Retina (tissue), 1 donor: Measurements from ENCODE around the gene CACNA1A.
"Not testable (repeated sequence)": the region's sequence is repeated elsewhere in the genome, so short reads cannot be mapped to it uniquely, and the experiment has no call there.

Experiments
- DNase-seq: peaks from one replicate; pipeline ENCODE4 v3.0.0-alpha.2; 2016

The CACNA1A gene

DNA sequence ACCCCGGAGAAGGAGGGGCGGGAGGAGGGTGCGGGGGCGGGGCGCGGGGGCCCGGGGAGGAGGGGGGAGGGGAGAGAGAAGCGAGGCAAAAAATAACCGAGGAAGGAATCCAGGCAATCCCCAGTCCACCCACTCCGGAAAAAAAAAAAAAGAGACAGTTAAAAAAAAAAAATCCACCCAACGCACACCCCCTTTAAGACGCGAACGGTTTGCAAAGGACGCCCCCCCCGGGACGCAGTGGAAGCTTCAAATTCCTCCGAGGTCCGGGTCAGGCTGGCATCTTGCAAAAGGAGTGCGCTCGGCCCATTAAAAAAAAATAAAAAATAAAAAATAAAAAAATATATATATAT, at the start of gene CACNA1A:
Gene CACNA1A (minus strand): TSS at position 9 of the 350 bp plus-strand sequence. CDS start 255 bp downstream, outside the sequence.
- peak; percentile 57 for DNase-seq

DNA sequence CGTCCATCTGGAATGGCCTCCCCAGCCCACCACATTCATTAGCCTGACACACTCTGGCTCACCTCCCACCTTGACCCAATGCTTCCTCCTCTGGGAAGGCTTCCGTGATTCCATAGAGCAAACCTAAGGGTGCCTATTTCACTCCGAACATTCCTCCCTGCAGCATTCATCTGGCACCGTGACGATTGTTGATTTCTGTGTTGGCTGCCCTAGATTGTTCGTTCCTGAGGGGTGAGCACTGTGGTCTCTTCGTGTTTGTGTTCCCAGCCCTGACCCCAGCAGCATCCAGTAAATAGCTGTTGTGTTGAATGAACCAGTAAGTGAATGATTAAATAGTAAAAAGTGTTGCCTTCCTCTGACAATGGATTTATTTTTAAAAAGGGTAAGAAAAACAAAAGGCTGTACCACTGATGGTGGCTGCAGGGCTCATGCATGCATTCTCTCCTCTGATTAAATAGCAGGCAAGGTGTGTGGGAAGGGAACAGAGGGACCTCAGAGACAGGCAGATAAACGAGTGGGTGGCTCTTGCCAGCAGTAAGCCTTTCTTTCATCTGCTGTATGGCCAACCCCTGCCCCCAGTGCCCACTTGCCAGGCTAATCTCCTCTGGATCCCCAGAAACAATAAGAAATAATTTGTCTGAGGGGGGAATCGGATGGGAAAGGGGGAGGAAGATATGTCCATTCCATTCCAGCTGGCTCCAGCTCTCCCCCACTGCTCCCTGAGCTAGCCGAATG, 48.4 kb upstream of the CACNA1A start:
- no peak for DNase-seq

DNA sequence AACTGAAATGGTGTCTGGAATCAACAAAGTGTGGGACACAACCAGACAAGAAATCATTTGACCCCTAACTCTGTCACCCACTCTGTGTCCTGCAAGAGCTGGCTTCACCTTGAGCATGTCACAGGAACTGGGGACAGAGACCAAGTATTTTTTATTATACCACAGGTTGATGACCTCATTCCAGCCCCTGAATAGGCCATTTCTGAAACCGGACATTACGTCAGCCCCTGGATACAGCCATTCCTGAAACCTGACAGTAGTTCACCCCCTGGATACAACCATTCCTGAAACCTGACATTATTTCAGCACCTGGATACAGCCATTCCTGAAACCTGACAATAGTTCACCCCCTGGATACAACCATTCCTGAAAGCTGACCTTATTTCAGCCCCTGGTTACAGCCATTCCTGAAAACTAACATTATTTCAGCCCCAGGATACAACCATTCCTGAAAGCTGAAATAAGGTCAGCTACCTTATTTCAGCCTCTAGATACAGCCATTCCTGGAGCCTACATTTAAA, 47.7 kb upstream of the CACNA1A start:
- DNase-seq = no peak

DNA sequence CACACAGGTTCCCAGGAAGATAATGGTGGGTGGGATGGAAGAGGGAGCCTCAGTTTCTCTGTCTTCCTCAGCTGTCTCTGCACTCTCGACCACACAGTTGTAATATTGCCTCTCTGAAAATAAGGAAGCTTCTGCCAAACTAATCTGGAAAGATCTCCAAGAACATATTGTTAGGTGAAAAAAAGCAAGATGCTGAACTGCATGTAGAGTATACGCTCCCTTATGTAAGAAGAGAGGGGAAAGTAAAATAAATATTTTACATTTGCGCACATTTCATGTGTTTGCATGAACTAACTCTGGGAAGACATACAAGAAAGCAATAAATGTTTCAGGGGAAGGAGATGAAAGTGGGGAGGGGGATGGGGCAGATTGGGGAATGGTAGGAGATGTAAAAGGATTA, 41.9 kb upstream of the CACNA1A start:
- no peak for DNase-seq

DNA sequence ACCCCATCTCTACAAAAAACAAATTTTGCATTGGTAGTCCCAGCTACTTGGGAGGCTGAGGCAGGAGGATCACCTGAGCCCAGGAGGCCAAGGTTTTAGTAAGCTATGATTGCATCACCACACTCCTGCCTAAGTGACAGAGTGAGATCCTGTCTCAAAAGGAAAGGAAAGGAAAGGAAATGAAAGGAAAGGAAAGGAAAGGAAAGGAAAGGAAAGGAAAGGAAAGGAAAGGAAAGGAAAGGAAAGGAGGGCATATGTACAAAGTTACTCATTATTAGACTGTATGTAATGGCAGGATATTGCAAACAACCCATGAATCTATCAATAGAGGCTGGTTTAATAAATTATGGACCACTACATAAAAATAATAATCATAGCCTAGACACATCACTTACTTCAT, 40.8 kb upstream of the CACNA1A start:
- no peak for DNase-seq

DNA sequence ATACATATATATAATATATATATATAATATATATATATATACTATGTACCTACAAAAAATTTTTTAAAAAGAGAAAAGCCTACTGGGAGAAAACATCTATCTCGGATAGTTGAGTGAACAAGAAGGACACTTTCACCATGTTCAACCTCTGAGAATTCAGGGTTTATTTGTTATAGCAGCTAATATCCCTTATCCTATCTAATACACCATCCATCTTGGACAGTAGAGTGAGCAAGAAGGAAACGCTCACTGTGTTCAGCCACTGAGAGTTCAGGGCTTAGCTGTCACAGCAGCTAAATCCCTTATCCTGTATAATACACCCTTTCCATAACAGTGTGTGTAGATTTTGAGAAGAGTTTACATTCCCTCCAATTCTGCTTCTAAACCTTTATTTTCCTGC, 38.1 kb upstream of the CACNA1A start:
- no peak for DNase-seq

DNA sequence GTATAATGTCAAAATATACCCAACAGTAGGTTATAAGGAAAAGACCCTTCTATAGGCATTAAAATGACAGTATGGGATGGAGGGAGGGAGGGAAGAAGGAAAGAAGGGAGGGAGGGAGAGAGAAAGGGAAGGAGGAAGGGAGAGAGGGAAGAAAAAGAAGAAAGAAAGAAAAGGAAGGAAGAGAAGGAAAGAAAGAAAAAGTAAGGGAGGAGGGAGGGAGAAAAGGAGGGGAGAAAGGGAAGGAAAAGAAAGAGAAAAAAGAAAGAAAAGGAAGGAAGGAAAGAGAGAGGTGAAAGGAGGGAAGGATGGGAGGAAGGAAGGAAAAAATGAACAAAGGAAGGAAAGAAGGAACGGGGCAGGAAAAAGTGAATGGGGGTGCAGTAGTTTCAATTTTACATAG, 35.3 kb upstream of the CACNA1A start:
- no peak for DNase-seq

DNA sequence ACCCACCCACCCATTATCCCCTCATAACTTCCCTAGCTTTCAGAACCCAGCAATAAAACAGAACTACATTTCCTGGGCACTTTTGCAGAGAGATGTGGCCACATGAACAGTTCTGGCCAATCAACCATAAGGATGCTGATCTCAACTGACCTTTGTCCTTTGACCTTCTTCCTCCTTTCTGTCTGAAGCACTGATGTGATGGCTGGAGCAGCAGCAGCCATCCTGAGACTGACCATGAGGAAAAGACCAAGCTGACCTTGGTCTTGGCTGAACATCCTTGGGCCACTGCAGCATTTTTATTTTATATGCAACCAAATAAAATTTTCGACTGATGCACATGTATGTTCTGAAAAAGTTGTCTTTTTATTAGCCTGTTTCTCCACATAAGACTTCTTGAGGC, 33.1 kb upstream of the CACNA1A start:
- no peak for DNase-seq

DNA sequence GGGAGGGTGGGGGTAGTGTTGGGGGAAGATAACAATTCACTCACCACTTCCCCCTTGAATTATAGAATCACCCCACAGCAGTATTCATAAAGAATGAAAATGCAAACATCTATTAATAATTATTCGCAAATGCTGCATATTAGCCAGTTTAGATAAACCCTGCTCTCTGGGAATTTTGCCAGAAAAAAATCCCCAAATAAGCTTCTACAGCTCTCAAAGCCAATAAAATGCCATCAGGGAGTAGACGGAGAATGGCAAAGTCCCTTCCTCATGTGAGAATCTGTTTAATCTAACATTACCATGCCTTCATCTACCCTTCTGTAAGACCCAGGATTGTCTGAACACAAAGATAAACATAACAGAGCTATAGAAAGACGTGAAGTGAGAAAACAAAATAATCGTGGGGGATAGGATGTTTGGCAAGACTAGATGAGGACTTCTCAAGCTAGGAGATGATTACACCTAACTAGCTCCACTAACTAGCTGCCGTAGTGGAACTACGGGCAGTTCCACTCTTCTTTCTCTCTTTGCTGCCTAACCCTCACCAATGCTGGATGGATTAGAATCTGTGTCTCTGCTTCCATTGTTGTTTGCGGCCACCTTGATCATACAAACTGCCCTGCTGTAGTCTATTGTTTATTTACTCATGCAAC, 32.4 kb upstream of the CACNA1A start:
- no peak for DNase-seq

DNA sequence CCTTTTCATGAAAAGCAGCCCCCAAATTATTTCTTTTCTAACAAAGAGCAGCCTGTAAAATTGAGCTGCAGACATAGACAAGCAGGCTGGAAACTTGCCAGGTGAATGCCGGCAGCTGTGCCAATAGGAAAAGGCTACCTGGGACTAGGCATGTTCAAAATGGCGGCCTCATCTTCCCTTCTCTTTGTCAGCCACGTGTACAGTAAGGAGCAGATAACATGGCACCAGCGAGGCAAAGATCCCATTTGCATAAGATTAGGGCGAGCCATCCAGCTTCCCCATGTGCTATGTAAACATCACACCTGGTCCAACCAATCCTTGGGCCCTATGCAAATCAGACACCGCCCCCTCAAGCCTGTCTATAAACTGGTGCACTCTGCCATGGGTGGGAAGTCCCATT, 31.2 kb upstream of the CACNA1A start:
- DNase-seq = no peak

DNA sequence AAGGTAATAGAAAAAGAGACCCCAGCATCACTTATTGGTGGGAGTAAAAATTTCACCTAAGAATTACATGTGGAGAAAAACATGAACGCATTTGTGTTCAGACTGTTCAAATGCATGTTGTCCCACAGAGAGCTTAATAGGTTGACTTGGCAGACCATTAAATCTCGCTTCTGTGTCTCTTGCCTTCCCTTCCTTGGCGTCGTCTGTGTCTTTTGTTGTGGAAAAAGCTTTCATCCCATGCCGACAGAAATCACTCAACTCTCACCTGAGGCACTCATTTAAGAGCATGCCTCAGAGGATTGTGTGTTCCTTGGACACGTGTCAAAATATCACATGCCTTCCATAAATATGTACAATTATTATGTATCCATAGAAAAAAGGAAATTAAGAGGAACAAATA, 24.4 kb upstream of the CACNA1A start:
- DNase-seq = peak; percentile 27

DNA sequence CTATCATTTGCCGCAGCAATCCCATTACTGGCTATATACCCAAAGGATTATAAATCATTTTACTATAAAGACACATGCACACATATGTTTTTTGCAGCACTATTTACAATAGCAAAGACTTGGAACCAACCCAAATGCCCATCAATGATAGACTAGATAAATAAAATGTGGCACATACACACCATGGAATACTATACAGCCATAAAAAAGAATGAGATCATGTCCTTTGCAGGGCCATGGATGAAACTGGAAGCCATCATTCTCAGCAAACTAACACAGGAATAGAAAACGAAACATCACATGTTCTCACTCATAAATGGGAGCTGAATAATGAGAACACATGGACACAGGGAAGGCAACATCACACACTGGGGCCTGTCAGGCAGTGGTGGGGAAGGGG, 23.4 kb upstream of the CACNA1A start:
- not testable (repeated sequence) for DNase-seq

DNA sequence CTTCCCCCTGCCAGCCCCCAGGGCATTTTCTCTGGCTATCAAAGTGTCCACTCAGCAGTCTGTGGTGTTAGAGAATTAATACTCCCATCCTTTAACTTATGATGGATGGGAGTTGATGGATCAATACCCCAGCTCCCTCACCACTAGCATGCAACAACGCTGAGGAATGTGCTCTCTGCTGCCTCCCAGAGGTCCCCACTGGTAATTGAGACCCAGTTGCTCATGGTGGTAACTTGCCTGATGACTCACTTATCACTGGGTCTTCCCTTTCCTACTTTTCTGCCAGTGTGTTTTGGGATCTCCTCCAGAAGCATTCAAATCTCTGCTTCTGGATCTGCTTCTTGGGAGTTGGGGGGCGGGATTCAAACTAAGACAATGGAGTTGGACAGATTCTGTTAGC, 20.3 kb upstream of the CACNA1A start:
- DNase-seq = no peak

DNA sequence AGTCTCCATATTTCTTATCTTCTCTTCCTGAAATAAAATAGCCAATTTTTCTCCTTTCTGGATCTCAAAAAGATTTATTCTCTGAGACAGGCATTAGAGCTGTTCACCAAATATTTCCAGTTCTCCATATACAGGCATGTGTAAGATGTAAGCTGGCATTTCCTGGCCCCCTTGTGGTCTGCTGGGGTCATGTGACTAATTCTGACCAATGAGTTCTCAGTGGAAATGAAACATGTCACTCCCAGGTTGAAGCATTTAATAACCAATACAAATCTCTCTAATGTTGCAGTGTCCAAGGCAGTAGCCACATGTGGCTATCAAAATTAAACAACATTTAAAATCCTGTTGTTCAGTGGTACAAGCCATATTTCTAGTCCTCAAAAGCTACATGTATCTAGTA, 14.8 kb upstream of the CACNA1A start:
- no peak for DNase-seq

DNA sequence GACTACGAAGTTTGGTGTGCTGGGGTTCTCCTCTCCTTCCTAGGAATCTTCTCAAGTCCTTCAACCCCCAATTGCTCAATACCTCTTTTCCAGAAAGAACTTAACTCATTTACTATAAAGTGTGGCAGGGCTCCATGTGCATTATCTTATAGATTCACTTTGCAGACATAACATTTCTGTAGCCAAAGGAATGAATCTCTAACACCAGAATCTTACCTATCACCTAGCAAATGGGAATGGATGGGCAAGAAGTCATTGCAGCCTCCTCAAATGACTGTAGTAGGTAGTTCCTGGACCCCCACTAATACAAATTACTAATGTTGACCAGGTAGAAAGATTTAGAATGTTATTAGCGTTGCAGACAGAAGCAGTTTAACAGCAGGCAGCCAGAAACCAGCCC, 5.7 kb upstream of the CACNA1A start:
- DNase-seq = no peak

DNA sequence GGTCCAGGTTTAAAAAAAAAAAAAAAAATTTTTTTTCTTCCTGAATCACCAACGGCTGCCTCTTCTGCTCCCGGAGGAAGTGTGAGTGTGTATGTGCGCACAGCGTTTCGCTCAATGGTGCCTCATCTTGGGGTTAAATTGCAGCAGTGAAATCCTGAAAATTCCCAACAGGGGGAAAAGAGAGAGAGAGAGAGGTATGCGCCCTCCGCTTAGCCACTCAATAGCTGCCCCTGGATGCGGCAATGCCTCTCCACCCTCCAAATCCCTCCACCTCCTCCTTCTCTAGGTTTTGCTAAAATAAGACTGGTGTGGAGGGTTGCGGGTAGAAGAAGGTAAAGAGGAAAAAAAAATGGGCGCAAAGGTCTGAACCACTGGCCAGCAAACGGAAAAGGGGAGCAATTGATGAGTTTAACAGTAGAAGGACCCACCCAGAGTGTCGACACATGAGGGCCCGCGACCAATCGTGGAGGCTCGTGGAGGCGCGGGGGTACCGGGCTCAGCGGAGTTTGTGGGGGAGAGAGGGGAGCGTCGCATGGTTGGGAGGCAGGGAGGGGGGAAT, 853 bp upstream of the CACNA1A start:
- peak; percentile 69 for DNase-seq

DNA sequence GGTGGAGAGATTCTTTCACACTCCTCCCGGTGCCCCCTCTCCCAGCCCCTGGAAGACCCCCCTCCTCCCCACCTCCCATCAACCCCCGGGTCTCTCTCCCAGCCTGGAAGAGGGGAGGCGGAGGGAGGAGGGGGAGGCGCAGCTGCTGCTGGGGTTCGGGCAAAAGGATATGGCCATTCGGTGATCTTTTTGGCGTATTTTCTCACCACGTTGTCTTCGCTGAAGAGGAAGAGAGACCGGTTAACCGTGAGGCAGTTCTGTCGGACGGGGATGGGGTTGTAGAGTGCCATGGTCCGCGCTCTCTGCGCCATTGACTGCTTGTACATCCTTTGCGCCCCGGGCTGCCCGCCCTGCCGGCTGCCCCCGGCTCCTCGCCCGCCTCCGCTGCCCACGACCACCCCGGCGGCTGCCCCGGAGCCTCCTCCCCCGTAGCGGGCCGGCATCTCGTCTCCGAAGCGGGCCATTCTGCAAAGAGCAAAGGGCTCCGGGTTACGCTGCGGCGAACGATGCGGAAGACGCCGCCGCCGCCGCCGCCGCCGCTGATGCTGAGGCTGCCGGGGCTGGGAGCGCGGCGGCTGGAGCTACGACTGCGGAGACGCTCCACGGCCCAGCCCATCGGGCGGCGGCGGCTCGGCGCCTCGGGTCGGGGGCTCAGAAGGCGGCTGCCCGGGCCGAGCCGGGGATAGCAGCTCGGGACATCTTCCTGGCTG, 363 bp downstream of the CACNA1A start:
- peak; percentile 83 for DNase-seq

DNA sequence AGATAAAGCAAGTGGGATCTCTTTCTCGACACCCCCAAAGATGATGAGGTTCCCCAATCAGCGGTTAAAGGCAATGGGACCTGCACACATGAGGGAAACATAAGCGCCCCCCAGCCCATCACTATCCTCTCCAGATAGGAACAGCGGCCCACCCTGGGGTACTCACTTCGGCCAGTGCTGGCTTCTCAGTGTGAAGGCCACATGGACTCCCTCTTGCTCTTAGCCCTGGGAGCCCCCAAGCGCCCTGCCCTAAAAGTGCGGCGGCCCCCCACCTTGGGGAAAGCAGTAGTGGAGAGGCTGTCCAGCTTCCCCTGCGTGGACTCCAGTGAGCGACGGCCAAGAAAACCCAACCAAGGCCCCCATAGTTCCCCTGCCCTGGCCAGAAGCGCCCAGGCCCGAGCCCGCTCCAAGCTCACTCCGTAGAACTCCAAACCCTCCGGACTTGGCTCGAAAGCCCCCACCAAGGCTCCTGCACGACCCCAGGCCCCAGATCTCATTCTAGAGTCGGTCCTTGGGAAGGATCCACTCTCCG, 1.0 kb downstream of the CACNA1A start:
- DNase-seq = peak; percentile 47

DNA sequence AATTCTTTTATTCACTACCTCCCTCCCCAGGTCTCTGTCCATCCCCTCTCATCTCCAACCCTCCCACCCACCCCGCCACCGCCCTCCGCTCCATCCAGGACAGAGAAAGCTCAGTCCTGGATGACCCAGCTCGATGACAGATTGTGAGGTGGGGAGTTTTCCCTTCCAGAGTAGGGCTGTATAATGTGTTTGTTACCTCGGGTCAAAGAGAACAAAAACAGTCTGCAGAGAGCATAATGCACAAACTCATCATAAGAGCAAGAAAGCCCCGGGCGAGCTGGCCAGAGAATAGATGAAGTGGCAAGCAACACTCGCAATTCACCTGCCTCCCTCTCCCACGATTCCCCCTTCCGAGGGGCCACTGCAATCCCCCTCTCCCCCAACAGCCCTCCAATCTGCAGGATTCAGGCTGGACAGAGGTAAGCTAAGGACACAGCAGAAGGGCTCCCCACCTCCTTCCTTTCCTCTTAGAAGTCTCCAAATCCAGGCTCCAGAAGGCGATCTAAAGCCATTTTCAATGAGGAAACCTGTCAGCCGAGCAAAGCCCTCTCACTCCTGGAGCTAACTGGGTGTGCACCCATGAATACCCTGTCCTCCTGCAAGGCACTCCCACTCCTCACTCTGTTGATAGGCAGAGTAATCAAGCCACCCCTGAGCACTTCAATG, 2.6 kb downstream of the CACNA1A start:
- no peak for DNase-seq

DNA sequence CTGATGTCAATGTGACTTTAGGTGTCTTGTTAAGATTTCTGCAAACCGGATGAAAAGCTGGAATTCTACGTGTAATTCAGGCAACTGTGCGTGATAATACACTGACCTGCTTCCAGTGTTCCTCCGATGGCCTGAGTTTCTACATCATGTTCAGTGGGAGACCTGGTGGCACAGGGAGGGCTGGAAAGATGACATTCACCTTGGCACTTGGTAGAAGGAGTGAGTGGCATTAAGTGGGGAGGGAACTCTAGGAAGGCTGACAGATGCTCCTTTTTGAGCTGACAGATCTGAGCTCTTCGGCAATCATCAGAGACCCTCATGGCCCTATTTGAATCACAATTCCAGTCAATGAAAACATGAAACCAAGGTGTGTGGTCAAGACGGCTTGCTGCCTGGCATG, 4.0 kb downstream of the CACNA1A start:
- DNase-seq = no peak

DNA sequence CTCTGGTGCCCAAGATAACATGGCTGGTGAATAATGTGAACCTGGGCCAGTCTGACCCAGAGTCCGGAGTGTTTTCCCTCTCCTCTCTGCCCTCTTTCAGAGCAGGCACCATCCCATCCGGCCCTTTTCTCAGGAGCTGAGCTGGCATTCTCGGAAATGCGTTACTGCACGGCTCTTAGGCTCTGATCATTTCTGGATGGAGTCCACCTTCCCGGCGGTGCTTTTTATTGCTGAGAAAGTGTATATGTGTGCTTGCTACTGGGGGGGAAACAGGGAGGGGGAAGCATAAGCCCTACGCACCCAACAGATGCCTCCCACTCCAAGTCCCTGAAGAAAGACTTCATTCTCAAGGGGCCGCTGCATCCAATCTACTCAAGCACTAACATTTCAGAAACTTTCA, 6.6 kb downstream of the CACNA1A start:
- no peak for DNase-seq

DNA sequence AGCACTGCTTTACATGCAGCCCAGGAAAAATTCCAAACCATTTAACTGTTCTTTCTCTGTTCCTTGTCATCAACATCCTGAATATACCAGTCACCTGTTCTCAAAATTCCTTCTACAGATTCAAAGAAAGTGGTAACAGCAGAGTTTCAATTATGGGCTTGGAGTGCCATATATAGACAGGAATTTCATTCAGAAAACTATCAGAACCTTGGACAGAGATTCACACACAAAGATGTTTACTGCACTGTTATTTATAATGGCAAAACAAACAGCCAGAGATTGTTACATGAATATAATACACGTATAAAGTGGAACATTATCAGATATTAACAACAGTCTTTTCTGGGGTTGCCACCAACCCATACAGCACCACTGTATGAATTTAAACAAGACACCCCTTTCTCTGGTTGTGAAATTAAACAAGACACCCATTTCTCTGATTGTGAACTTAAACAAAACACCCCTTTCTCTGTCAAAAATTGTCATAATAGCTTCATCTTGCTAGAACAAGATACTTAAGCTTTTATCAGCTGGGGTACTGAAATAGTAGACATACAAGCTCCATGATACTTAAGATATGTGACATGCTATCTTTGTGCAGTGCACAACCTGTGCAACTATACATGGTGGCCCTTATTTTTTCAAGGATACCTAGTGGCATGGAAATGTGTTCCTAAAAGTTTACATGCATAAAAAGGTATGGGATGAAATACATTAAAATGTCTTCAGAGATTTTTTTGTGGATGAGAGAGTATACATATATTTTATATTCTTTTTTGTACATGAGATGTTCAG, 12.6 kb downstream of the CACNA1A start:
- DNase-seq = no peak
